Caco-2 (cell line): ENCODE measurements around the gene STAB1. TPM values are rescaled to one million over a fixed set of nuclear protein-coding genes. Genes with fewer than 3 reads are reported as not detected.

Experiments used
- BruUV-seq: library from RNA; stranded (reverse); fragments of 400-500 nt; replicated peaks from 2 replicates; lab custom pipeline; 2021; lab: Mats Ljungman, UMichigan
- CTCF ChIA-PET: fragments of 300-600 bp; sonication (Branson Sonifier 250); formaldehyde crosslinking; loops from one replicate; lab custom pipeline; 2022; ENCODE audit warnings: antibody characterized with exemption; lab: Charles Lee
- POLR2A ChIA-PET: fragments of 300-600 bp; sonication (Branson Sonifier 250); formaldehyde crosslinking; loops from one replicate; lab custom pipeline; 2022; ENCODE audit warnings: antibody characterized with exemption; lab: Charles Lee
- DNase-seq, 2 experiments: peaks; one replicate each; pipeline versions ENCODE4 v3.0.0 to v3.0.0-alpha.2; 2020 to 2022
- H3K27me3 ChIP-seq: replicated peaks from 2 replicates; pipeline ENCODE4 v1.6.0; 2011; ENCODE audit warnings: low read length; ENCODE audit not compliant: control insufficient read depth, insufficient read depth
- H3K36me3 ChIP-seq: 2 replicates; pipeline ENCODE4 v1.5.1; 2011; ENCODE audit warnings: low read length; ENCODE audit not compliant: control insufficient read depth, insufficient read depth
- H3K4me1 ChIP-seq: fragments of 250-450 bp; sonication (Bioruptor Pico); 2 replicates; pipeline ENCODE4 v1.5.1; 2020; ENCODE audit warnings: mild to moderate bottlenecking
- H3K4me3 ChIP-seq: 2 replicates; pipeline ENCODE4 v1.5.1; 2011; ENCODE audit warnings: low read depth, mild to moderate bottlenecking, control low read depth, low read length
- H3K9me3 ChIP-seq: fragments of 250-450 bp; sonication (Bioruptor Pico); 2 replicates; pipeline ENCODE4 v1.5.1; 2020; ENCODE audit warnings: mild to moderate bottlenecking, moderate library complexity
- H3K27ac Mint-ChIP-seq: one replicate; pipeline ENCODE4 v1.8.0; 2022; ENCODE audit warnings: mixed read lengths; ENCODE audit not compliant: unreplicated experiment
- H3K27me3 Mint-ChIP-seq: one replicate; pipeline ENCODE4 v1.8.0; 2022; ENCODE audit warnings: mixed read lengths; ENCODE audit not compliant: insufficient read depth, unreplicated experiment
- H3K36me3 Mint-ChIP-seq: one replicate; pipeline ENCODE4 v1.8.0; 2022; ENCODE audit warnings: mild to moderate bottlenecking, mixed read lengths; ENCODE audit not compliant: insufficient read depth, unreplicated experiment
- H3K4me1 Mint-ChIP-seq: one replicate; pipeline ENCODE4 v1.8.0; 2022; ENCODE audit warnings: low read depth, mixed read lengths; ENCODE audit not compliant: unreplicated experiment
- H3K4me3 Mint-ChIP-seq: one replicate; pipeline ENCODE4 v1.8.0; 2022; ENCODE audit warnings: mild to moderate bottlenecking, moderate library complexity, mixed read lengths; ENCODE audit not compliant: unreplicated experiment
- H3K9me3 Mint-ChIP-seq: one replicate; pipeline ENCODE4 v1.8.0; 2022; ENCODE audit warnings: mixed read lengths; ENCODE audit not compliant: unreplicated experiment
- CTCF ChIP-seq, 2 experiments: fragments of 200-600 bp in 1 of 2; IDR thresholded peaks; 1 replicate in 1 of 2; 2 replicates in 1 of 2; pipeline versions ENCODE4 v1.5.1 to v1.8.0; 2011 to 2022; ENCODE audit warnings: antibody characterized with exemption in 1 of 2, control low read depth in 1 of 2, inconsistent platforms in 1 of 2, low read depth in 1 of 2, low read length in 1 of 2, mild to moderate bottlenecking in 1 of 2, moderate library complexity in 1 of 2; ENCODE audit not compliant: insufficient read depth in 1 of 2, severe bottlenecking in 1 of 2, unreplicated experiment in 1 of 2
- intact Hi-C: fragments of 100-400 bp; cut with micrococcal nuclease; formaldehyde crosslinking; loops from one replicate; pipeline ENCODE4 v1.10.0; 2022; ENCODE audit not compliant: unreplicated experiment
- total RNA-seq: library from RNA; stranded (reverse); gene quantifications from 2 replicates; pipeline ENCODE4 v1.2.3, GENCODE V29; 2022

The STAB1 gene
- total RNA-seq, 1 experiment from 2014 or later: 0.39 TPM

- H3K36me3 Mint-ChIP-seq: no peaks in the 10 kb centered on the region
- H3K27me3 Mint-ChIP-seq: no peaks in the 10 kb centered on the region
- Histone ChIP-seq H3K4me3 (no peak overlapping the region), H3K27me3 (no peaks in the 10 kb centered on the region), H3K4me1 (no peaks in the 10 kb centered on the region), H3K36me3 (no peaks in the 10 kb centered on the region), H3K9me3 (no peaks in the 10 kb centered on the region)
- CTCF ChIA-PET: no interaction called here
- POLR2A ChIA-PET: no interaction called here
- H3K27ac Mint-ChIP-seq: no peak overlapping the region
- no peak for DNase-seq
- no peak for TF ChIP-seq CTCF (IDR thresholded peaks at IDR 0.05; ENCODE audit: insufficient read depth in 1 of 2, low read depth in 1 of 2, low read length in 1 of 2, severe bottlenecking in 1 of 2, unreplicated experiment in 1 of 2)
- no peaks in the 10 kb centered on the region for H3K9me3 Mint-ChIP-seq
- intact Hi-C loops: no loop called here
- H3K4me3 Mint-ChIP-seq: no peak overlapping the region
- no peaks in the 10 kb centered on the region for H3K4me1 Mint-ChIP-seq
- BruUV-seq: no TSS peak
These were observed 5.9 kb downstream of the STAB1 start for GRCh38 chr3:52501046-52501445.

- Mint-ChIP-seq H3K27me3 (no peaks in the 10 kb centered on the region), H3K4me1 (peaks cover under 1% of the 10 kb centered on the region), H3K36me3 (no peaks in the 10 kb centered on the region), H3K4me3 (no peak overlapping the region), H3K27ac (no peak overlapping the region), H3K9me3 (no peaks in the 10 kb centered on the region)
- intact Hi-C loops: no loop called here
- no peaks in the 10 kb centered on the region for H3K36me3 ChIP-seq
- no TSS peak for BruUV-seq
- CTCF ChIA-PET: no interaction called here
- no peaks in the 10 kb centered on the region for H3K9me3 ChIP-seq
- H3K4me1 ChIP-seq: no peaks in the 10 kb centered on the region
- no peaks in the 10 kb centered on the region for H3K27me3 ChIP-seq
- no peak overlapping the region for H3K4me3 ChIP-seq
- TF ChIP-seq CTCF (IDR thresholded peaks at IDR 0.05; ENCODE audit: insufficient read depth in 1 of 2, low read depth in 1 of 2, low read length in 1 of 2, severe bottlenecking in 1 of 2, unreplicated experiment in 1 of 2): no peak
- DNase-seq: no peak
- POLR2A ChIA-PET: no interaction called here
These were observed 6.9 kb downstream of the STAB1 start for GRCh38 chr3:52502001-52502400.

- POLR2A ChIA-PET: no interaction called here
- no peak for DNase-seq
- Mint-ChIP-seq H3K9me3 (no peaks in the 10 kb centered on the region), H3K27me3 (no peaks in the 10 kb centered on the region), H3K36me3 (no peaks in the 10 kb centered on the region), H3K4me3 (no peak overlapping the region), H3K4me1 (peaks cover 6% of the 10 kb centered on the region), H3K27ac (no peak overlapping the region)
- no peaks in the 10 kb centered on the region for H3K9me3 ChIP-seq
- no peaks in the 10 kb centered on the region for H3K36me3 ChIP-seq
- TF ChIP-seq CTCF (IDR thresholded peaks at IDR 0.05; ENCODE audit: insufficient read depth in 1 of 2, low read depth in 1 of 2, low read length in 1 of 2, severe bottlenecking in 1 of 2, unreplicated experiment in 1 of 2): no peak
- no peak overlapping the region for H3K4me3 ChIP-seq
- no peaks in the 10 kb centered on the region for H3K4me1 ChIP-seq
- no TSS peak for BruUV-seq
- intact Hi-C loops: no loop called here
- no peaks in the 10 kb centered on the region for H3K27me3 ChIP-seq
- CTCF ChIA-PET: no interaction called here
These were observed 7.7 kb downstream of the STAB1 start for GRCh38 chr3:52502808-52503350.
